GM18951 (cell line): Measurements from ENCODE around the gene SLX4.
"Not testable (repeated sequence)": the region's sequence is repeated elsewhere in the genome, so short reads cannot be mapped to it uniquely, and the experiment has no call there.

ENCODE experiments used
- POLR2A ChIP-seq: IDR thresholded peaks from 4 replicates; pipeline ENCODE4 v1.6.1; 2011; ENCODE audit warnings: mild to moderate bottlenecking; ENCODE audit not compliant: insufficient read length, insufficient read depth; ENCODE audit errors: extremely low read depth
- in situ Hi-C: fragments of 300-500 bp; cut with MboI; formaldehyde crosslinking; loops from one replicate; pipeline ENCODE4 v1.12.0; 2022; ENCODE audit warnings: low sequenced_read_pairs, mixed read lengths, inconsistent platforms; ENCODE audit not compliant: unreplicated experiment

The SLX4 gene

GRCh38 chr16:3623642-3624041 lies 12.2 kb upstream of the SLX4 start:
- in situ Hi-C loops, result no loop called here
- no peak for TF ChIP-seq POLR2A

DNA sequence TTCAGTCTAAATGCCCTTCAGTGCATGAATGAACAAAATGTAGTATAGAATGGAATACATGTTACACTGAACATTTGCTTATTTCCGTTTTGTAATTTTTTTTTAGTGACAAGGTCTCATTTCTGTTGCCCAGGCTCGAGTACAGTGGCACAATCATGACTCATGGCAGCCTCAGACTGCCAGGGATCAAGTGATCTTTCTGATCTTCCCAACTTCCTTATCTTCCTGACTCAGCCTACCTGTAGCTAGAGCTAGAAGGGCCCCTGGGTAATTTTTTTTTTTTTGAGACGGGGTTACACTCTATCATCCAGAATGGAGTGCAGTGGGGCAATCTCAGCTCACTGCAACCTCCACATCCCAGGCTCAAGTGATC lies 7.3 kb upstream of the SLX4 start:
- no peak for TF ChIP-seq POLR2A
- in situ Hi-C loops, result no loop called here

- TF ChIP-seq POLR2A, result no peak
- in situ Hi-C loops, result no loop called here
Measured at GRCh38 chr16:3612510-3613466, 1.4 kb upstream of the SLX4 start.

GRCh38 chr16:3610698-3611145 lies 684 bp downstream of the SLX4 start:
- no peak for TF ChIP-seq POLR2A
- in situ Hi-C loops, result no loop called here

DNA sequence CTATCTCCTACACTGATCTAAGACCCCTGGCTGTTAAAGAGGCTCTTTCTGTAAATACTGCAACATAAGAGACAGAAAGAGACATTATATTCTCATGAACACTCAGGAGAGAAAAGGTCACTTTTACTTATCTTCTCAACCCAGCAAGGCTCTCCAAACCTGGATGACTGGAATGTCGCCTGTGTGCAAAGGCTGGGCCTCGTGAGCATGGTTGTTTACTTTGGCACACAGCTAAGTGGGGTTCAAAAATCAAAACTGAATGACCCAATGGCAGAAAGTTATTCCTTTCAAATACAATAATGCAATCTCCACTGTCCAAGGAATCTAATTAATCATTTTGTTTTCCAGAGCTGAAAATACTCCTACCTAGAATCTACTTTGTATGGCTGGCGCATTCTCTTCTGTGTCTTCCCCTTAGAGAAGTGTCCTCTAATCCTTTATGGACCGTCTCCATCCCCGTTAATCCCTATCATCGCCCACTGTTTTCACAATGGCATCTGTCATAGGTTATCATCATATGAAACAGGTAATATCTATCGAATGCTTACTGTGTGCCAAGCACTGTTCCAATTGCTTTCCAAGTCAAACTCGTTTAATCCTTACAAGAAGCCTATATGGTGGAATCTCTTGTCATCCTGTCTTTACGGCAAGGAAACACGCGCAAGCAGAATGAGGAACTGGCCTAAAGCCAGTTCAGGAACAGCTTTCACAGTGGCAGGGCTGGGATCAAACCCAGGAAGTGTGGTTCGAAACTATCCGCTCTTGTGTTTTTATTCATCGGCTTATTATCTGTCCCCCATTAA lies 1.3 kb downstream of the SLX4 start:
- in situ Hi-C loops, result no loop called here
- TF ChIP-seq POLR2A, result no peak

GRCh38 chr16:3608976-3609375 lies 2.4 kb downstream of the SLX4 start:
- in situ Hi-C loops, result not testable (repeated sequence)

- TF ChIP-seq POLR2A, result no peak
- in situ Hi-C loops, result no loop called here
Measured at GRCh38 chr16:3608069-3608468, 3.3 kb downstream of the SLX4 start.

DNA sequence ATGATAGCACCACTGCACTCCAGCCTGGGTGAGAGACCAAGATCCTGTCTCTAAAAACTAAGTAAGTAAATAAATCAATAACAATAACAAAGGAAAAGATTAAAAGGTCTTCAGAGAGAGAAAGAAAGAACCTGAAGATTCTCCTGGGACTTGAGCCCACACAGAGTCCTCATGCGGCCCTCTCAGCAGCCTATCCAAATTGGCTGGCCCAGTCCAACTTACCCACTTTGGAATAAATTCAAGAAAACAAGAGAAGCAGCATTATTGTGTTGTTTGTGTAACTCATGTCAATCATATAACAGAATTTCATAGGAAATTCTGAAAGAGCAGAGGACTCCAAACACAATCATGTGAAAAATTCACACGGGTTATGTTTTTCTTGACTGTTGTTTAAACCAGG lies 3.8 kb downstream of the SLX4 start:
- in situ Hi-C loops, result no loop called here
- no peak for TF ChIP-seq POLR2A

- TF ChIP-seq POLR2A, result no peak
- in situ Hi-C loops, result no loop called here
Measured at GRCh38 chr16:3607161-3607560, 4.2 kb downstream of the SLX4 start.

DNA sequence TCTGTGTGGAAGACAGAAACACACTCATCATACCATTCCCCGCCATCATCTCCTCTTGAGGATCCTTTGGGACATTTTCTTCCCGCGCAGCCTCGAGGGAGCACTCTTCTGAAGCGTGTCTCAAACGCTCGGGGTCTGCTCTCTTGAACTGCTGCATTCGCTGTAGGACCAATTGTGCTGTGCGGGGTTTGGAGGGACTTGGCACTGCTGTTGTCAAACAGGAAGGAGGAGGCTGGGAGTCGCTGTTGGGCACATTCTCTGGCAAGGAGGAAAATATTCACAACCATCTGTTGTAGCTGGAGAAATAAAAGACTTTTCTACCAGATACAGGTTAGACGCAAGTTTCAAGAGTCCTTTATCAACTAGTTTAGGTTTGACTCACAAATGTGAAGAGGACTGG lies 5.0 kb downstream of the SLX4 start:
- in situ Hi-C loops, result no loop called here
- TF ChIP-seq POLR2A, result no peak

DNA sequence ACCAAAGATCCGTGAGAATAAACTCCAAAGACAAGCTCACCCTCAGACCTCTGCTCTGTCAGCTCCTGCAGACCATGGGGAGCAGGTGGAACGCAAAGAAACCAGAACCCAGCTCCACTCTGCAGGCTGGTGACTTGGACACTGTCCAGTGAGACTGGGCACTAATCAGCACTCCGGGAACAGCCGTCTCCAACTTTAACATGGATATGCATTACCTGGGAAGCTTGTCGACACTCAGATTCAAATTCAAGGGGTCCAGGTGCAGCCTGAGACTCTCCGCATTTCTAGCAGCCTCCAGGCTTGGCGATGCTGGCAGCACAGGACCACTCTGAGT lies 9.1 kb downstream of the SLX4 start:
- in situ Hi-C loops, result no loop called here

DNA sequence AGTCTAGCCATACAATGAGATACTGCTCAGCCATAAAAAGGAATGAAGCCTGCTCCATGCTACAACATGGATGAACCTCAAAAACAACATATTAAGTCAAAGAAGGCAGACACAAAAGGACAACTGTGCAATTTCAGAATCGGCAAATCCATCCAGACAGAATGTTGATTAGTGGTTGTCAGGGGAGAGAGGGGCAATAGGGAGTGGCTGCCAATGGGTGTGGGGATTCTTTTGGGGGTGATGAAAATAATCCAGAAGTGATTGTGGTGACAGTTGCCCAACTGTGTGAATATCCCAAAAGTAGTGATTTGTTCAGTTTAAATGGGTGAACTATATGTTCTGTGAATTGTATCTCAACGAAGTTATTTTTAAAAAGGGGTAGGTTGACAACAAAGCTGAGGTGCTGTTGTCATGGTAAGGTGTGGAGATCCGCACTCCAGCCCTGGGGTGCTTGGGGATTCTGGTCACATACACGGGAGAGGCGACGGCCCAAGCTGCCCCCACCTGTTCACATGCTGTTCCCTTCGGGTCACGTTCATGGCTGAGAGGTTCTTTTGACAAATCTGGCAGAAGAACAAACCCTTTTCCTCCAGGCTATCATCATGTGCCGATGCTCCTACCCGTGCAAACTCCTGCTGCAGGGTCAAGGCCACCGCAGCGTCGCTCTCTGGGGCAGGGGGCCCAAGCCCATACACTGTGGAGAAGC lies 9.6 kb downstream of the SLX4 start:
- in situ Hi-C loops, result no loop called here
- no peak for TF ChIP-seq POLR2A

More for the DNA sequence above, 9.1 kb downstream of the SLX4 start:
- no peak for TF ChIP-seq POLR2A

DNA sequence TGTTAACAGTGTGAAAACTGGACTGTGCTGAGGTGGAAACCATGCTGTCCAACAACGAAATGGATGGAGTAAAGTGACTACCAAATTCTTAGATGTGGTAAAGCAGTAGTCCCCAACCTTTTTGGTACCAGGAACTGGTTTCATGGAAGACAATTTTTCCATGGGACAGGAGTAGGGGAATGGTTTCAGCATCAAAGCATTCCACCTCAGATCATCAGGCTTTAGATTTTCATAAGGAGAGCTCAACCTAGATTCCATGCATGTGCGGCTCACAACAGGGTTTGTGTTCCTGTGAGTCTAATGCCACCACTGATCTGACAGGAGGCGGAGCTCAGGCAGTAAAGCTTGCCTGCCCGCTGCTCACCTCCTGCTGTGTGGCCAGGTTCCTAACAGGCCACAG lies 11.5 kb downstream of the SLX4 start:
- in situ Hi-C loops, result no loop called here
- TF ChIP-seq POLR2A, result no peak

GRCh38 chr16:3599121-3599520 lies 12.3 kb downstream of the SLX4 start:
- in situ Hi-C loops, result no loop called here
- no peak for TF ChIP-seq POLR2A

GRCh38 chr16:3598236-3598635 lies 13.2 kb downstream of the SLX4 start:
- no peak for TF ChIP-seq POLR2A
- in situ Hi-C loops, result no loop called here
